ES-I3 (cell line): ENCODE data around the gene EPN2.
"Not testable (repeated sequence)": the region's sequence is repeated elsewhere in the genome, so short reads cannot be mapped to it uniquely, and the experiment has no call there.

Experiments
- H3K36me3 ChIP-seq: 2 replicates; pipeline ENCODE4 v1.6.1; 2013; ENCODE audit warnings: mild to moderate bottlenecking, low read length, control low read depth, moderate library complexity; ENCODE audit not compliant: insufficient read depth
- H3K4me1 ChIP-seq: 2 replicates; pipeline ENCODE4 v1.6.1; 2013; ENCODE audit warnings: mild to moderate bottlenecking, control low read depth, low read length; ENCODE audit not compliant: insufficient read depth
- H3K9ac ChIP-seq: 2 replicates; pipeline ENCODE4 v1.6.1; 2013; ENCODE audit warnings: low read depth, mild to moderate bottlenecking, low read length, moderate library complexity
- H3K9me3 ChIP-seq: 2 replicates; pipeline ENCODE4 v1.6.1; 2013; ENCODE audit warnings: mild to moderate bottlenecking, low read length, moderate library complexity; ENCODE audit not compliant: control insufficient read depth, insufficient read depth

Gene EPN2

GRCh38 chr17:19237139-19237388 lies at the start of gene EPN2:
Gene EPN2, plus strand, starts transcription at chr17:19237366. Its CDS starts 45,754 bp downstream, at chr17:19283120.
- Histone ChIP-seq H3K9ac (peak within 1 kb of the TSS; percentile 94), H3K4me1 (peaks cover 14% of the 10 kb centered on the region)
- H3K36me3 ChIP-seq, H3K9me3 ChIP-seq: not testable (repeated sequence)

GRCh38 chr17:19187883-19188869 lies 49.0 kb upstream of the EPN2 start:
- not testable (repeated sequence) for H3K9me3 ChIP-seq, H3K9ac ChIP-seq, H3K4me1 ChIP-seq, H3K36me3 ChIP-seq

- not testable (repeated sequence) for H3K9me3 ChIP-seq, H3K4me1 ChIP-seq, H3K36me3 ChIP-seq, H3K9ac ChIP-seq
Measured at GRCh38 chr17:19188870-19189708, 48.1 kb upstream of the EPN2 start.

GRCh38 chr17:19189781-19190405 lies 47.3 kb upstream of the EPN2 start:
- not testable (repeated sequence) for H3K9ac ChIP-seq, H3K9me3 ChIP-seq, H3K4me1 ChIP-seq, H3K36me3 ChIP-seq

- not testable (repeated sequence) for H3K9ac ChIP-seq, H3K36me3 ChIP-seq, H3K4me1 ChIP-seq, H3K9me3 ChIP-seq
Measured at GRCh38 chr17:19196382-19197204, 40.6 kb upstream of the EPN2 start.

- H3K36me3 ChIP-seq, H3K9ac ChIP-seq, H3K9me3 ChIP-seq, H3K4me1 ChIP-seq: not testable (repeated sequence)
Measured at GRCh38 chr17:19202448-19202847, 34.7 kb upstream of the EPN2 start.

GRCh38 chr17:19203429-19203828 lies 33.7 kb upstream of the EPN2 start:
- H3K36me3 ChIP-seq, H3K4me1 ChIP-seq, H3K9me3 ChIP-seq, H3K9ac ChIP-seq: not testable (repeated sequence)

- H3K4me1 ChIP-seq, H3K36me3 ChIP-seq: not testable (repeated sequence)
Measured at GRCh38 chr17:19215074-19215860, 21.9 kb upstream of the EPN2 start.

GRCh38 chr17:19216148-19216926 lies 20.8 kb upstream of the EPN2 start:
- H3K36me3 ChIP-seq, H3K9ac ChIP-seq, H3K4me1 ChIP-seq, H3K9me3 ChIP-seq: not testable (repeated sequence)

More at GRCh38 chr17:19215074-19215860, 21.9 kb upstream of the EPN2 start:
- H3K9me3 ChIP-seq, H3K9ac ChIP-seq: not testable (repeated sequence)

GRCh38 chr17:19218914-19219313 lies 18.3 kb upstream of the EPN2 start:
- H3K4me1 ChIP-seq, H3K9me3 ChIP-seq, H3K9ac ChIP-seq, H3K36me3 ChIP-seq: not testable (repeated sequence)

GRCh38 chr17:19219384-19219783 lies 17.8 kb upstream of the EPN2 start:
- not testable (repeated sequence) for H3K9ac ChIP-seq, H3K9me3 ChIP-seq, H3K4me1 ChIP-seq, H3K36me3 ChIP-seq

- not testable (repeated sequence) for H3K4me1 ChIP-seq, H3K36me3 ChIP-seq, H3K9me3 ChIP-seq, H3K9ac ChIP-seq
Measured at GRCh38 chr17:19220195-19220594, 17.0 kb upstream of the EPN2 start.
